Ishikawa (cell line): ENCODE measurements around the gene FAM83E.

Experiments used
- CEBPB ChIP-seq: IDR thresholded peaks from 2 replicates; pipeline ENCODE4 v1.6.1; 2012
- EGR1 ChIP-seq: IDR thresholded peaks from 2 replicates; pipeline ENCODE4 v1.6.1; 2012
- EP300 ChIP-seq: IDR thresholded peaks from 2 replicates; pipeline ENCODE4 v1.6.1; 2012; ENCODE audit warnings: borderline replicate concordance
- FOXM1 ChIP-seq: IDR thresholded peaks from 2 replicates; pipeline ENCODE4 v1.6.1; 2012; ENCODE audit warnings: low read depth, borderline replicate concordance
- NFIC ChIP-seq: IDR thresholded peaks from 2 replicates; pipeline ENCODE4 v1.6.1; 2012
- RAD21 ChIP-seq: IDR thresholded peaks from 2 replicates; pipeline ENCODE4 v1.6.1; 2012; ENCODE audit warnings: low read depth
- TAF1 ChIP-seq: IDR thresholded peaks from 2 replicates; pipeline ENCODE4 v1.6.1; 2012; ENCODE audit warnings: low read depth, mild to moderate bottlenecking
- TF ChIP-seq, protein P1 (sequence below): IDR thresholded peaks from 2 replicates; pipeline ENCODE4 v1.6.1; 2012

DNA sequence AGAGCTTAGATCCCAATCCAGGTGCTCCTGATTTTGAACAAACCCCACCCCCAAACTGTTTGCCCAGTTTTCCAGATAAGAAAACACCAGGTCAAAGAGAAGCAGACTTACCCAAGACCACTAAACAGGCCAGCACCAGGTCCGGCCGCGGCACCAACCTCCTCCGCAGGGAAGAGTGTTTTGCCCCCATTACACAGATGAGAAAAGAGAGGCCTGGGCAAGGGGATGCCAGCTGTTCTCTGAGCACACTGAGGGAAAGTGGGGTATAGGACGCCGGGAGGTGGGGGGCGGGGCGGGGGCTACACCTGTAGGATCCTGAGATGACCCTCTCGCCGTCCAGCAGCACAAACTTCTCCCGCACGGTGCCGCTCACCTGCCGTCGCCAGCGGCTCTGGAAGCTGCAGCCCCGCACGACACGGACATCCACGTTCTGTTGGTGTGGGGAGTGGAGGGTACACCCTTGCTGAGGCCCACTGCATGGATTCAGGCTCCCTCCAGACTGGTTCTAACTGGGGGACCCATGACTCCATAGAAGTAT lies 5.2 kb downstream of the FAM83E start:
- TF ChIP-seq TAF1 (no peak), EP300 (no peak), NFIC (no peak), FOXM1 (no peak), EGR1 (no peak), RAD21 (no peak), CEBPB (no peak)
- TF ChIP-seq, protein P1, sequence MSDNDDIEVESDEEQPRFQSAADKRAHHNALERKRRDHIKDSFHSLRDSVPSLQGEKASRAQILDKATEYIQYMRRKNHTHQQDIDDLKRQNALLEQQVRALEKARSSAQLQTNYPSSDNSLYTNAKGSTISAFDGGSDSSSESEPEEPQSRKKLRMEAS, result no peak
